ENCODE measurements around the gene A2M. TPM values are rescaled to one million over a fixed set of nuclear protein-coding genes. Genes with fewer than 3 reads are reported as not detected.
"Not testable (repeated sequence)": the region's sequence is repeated elsewhere in the genome, so short reads cannot be mapped to it uniquely, and the experiment has no call there.

The A2M gene
- total RNA-seq, 4 donors from 2014 or later = 66.2 to 136 (median 96.5) TPM

DNA sequence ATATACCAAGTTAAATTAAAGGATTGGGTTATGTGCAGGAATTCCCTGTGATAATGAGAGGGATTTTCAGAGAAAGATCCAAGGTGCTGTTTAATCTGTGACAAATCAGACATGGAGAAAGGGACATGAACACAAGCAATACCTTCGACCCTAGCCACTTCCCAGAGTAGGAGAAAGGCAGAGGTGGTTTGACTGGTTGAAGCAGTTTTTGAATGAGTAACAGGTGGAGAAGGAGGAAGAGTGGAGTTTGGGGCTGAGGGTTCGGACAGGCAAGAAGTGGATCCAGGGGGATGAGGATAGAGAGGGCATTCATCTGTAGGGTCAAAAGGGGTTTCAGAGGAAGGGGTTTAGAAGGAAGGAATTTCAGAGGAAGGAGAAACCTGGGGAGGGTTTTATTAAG is 27.4 kb upstream of the A2M start:
- Histone ChIP-seq H3K4me3 (no peak overlapping the region), H3K27ac (no peak overlapping the region)
- intact Hi-C loops (cut with DNase I; ENCODE audit: low total_unique reads) = no loop called here

DNA sequence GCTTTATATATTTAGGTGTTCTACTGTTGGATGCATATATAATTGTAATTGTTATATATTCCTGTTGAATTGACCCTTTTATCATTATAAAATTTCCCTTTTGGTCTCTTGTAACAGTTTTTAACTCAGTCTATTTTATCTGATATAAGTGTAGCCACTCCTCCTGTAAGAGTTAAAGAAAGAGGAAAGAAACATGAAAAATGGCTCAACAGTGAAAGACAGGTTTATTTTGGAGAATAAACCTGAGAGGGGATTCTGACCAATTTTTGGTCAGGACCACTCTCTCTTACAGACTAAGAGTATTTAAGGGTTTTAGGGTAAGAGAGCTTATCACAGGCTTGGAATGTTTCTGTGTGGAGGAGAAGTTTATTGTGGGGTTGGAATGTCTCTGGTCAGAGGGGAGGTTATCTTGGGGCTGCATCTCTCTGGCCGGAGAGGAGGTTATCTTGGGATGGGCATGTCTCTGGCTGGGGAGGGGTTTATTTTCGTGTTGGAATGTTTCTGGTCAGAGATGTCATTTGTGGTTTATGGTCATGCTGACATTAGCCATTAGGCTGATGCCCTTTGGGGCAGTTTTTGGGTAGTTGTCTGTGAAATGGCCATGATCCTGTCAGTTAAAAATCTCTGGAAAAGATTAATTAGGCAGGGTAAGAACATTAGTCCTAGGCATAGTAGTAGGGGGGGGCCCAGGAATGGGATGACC is 24.0 kb upstream of the A2M start:
- H3K4me3 ChIP-seq; intact Hi-C loops (cut with DNase I; ENCODE audit: low total_unique reads); in situ Hi-C loops (cut with MboI; ENCODE audit: low pct_ligation_motif_present in 1 of 4, low pct_unique_long_range_greater_than_20kb in 1 of 4, low sequenced_read_pairs in 3 of 4); H3K27ac ChIP-seq; DNase-seq; H3K9me3 ChIP-seq; H3K27me3 ChIP-seq; H3K36me3 ChIP-seq; H3K4me1 ChIP-seq: not testable (repeated sequence)
- WGBS, 2 donors (ENCODE audit: low coverage in 1 of 2) = 40 to 42% methylated on average over 1 to 2 of the region's 2 CpGs

More for the DNA sequence above, 27.4 kb upstream of the A2M start:
- in situ Hi-C loops (cut with MboI; ENCODE audit: low pct_ligation_motif_present in 1 of 4, low pct_unique_long_range_greater_than_20kb in 1 of 4, low sequenced_read_pairs in 3 of 4) = no loop called here
- H3K27me3 ChIP-seq = no peaks in the 10 kb centered on the region
- WGBS, 2 donors (ENCODE audit: low coverage in 1 of 2) = 55 to 59% methylated on average over 2 of the region's 2 CpGs
- no peak for DNase-seq
- no peaks in the 10 kb centered on the region for H3K36me3 ChIP-seq
- no peak for TF ChIP-seq POLR2AphosphoS5 (IDR thresholded peaks at IDR 0.05)
- TF ChIP-seq POLR2A (IDR thresholded peaks at IDR 0.05) = no peak
- TF ChIP-seq, protein P1, sequence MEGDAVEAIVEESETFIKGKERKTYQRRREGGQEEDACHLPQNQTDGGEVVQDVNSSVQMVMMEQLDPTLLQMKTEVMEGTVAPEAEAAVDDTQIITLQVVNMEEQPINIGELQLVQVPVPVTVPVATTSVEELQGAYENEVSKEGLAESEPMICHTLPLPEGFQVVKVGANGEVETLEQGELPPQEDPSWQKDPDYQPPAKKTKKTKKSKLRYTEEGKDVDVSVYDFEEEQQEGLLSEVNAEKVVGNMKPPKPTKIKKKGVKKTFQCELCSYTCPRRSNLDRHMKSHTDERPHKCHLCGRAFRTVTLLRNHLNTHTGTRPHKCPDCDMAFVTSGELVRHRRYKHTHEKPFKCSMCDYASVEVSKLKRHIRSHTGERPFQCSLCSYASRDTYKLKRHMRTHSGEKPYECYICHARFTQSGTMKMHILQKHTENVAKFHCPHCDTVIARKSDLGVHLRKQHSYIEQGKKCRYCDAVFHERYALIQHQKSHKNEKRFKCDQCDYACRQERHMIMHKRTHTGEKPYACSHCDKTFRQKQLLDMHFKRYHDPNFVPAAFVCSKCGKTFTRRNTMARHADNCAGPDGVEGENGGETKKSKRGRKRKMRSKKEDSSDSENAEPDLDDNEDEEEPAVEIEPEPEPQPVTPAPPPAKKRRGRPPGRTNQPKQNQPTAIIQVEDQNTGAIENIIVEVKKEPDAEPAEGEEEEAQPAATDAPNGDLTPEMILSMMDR (IDR thresholded peaks at IDR 0.05) = no peak
- no peak for TF ChIP-seq EP300 (IDR thresholded peaks at IDR 0.05; ENCODE audit: low read depth)
- H3K9me3 ChIP-seq = peaks cover 0 to 3% of the 10 kb centered on the region in 2 donors
- H3K4me1 ChIP-seq = no peaks in the 10 kb centered on the region

DNA sequence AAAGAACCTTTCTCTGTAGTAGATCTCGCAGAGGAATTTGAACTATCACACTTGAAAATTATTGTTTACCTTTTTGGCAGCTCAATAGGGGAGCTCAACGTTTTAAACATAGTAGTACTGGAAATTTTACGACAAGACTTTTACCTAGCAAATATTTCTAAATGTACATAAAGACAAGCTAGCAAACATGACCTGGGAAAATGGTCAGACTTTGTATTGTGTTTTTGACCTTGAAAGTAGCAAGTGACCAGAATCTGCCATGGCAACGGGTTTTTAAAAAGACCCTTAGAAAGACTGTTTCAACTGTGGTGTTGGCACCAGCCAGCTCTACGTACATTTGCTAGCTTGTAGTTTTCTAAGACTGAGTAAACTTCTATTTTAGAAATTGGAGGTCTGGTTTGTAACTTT is 20.2 kb upstream of the A2M start:
- WGBS, 2 donors (ENCODE audit: low coverage in 1 of 2) = 58 to 63% methylated on average over 4 to 5 of the region's 5 CpGs

DNA sequence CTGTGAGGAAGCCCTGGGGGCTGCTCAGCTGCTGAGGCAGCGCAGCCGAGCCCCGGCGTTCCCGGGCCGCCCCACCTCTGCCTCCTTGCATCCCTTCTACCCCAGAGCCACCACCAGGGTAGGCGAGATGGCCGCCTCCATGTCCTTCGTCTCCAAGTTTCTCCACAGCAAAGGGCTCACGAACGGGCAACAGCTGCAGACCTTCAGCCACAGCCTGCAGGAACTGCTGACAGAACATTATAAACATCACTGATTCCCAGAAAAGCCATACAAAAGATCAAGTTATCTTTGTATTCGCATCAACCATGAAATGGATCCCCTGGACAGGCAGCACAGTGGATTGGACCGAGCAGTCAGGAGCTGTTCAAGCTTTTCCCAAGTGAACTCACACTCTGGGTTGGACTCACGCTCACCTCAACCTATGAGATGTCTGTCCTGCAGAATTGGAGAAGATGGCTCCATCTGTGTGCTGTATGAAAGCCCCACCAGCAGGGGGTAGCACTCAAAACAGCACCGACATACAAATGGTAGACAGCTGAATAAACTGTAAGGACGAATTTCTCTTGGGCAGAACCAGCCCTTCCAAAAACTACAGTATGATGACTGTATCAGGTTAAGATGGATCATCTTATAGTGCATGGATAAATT is 19.4 kb upstream of the A2M start:
- H3K27ac ChIP-seq = peak overlapping the region; percentile 42 to 51 (median 46)
- TF ChIP-seq POLR2AphosphoS5 (IDR thresholded peaks at IDR 0.05) (no peak), EP300 (IDR thresholded peaks at IDR 0.05; ENCODE audit: low read depth) (no peak), POLR2A (IDR thresholded peaks at IDR 0.05) (no peak)
- TF ChIP-seq, protein P1 (IDR thresholded peaks at IDR 0.05) = no peak
- H3K4me1 ChIP-seq = no peaks in the 10 kb centered on the region
- intact Hi-C loops (cut with DNase I; ENCODE audit: low total_unique reads) = no loop called here
- H3K27me3 ChIP-seq = no peaks in the 10 kb centered on the region
- H3K9me3 ChIP-seq = no peaks in the 10 kb centered on the region
- 54 to 61% methylated on average over 7 to 16 of the region's 16 CpGs for WGBS, 2 donors (ENCODE audit: low coverage in 1 of 2)
- no peaks in the 10 kb centered on the region for H3K36me3 ChIP-seq
- DNase-seq = no peak
- H3K4me3 ChIP-seq = no peak overlapping the region
- in situ Hi-C loops (cut with MboI; ENCODE audit: low pct_ligation_motif_present in 1 of 4, low pct_unique_long_range_greater_than_20kb in 1 of 4, low sequenced_read_pairs in 3 of 4) = no loop called here

More for the DNA sequence above, 20.2 kb upstream of the A2M start:
- TF ChIP-seq POLR2AphosphoS5 (IDR thresholded peaks at IDR 0.05) (no peak), POLR2A (IDR thresholded peaks at IDR 0.05) (no peak), EP300 (IDR thresholded peaks at IDR 0.05; ENCODE audit: low read depth) (no peak)
- TF ChIP-seq, protein P1 (IDR thresholded peaks at IDR 0.05) = no peak
- in situ Hi-C loops (cut with MboI; ENCODE audit: low pct_ligation_motif_present in 1 of 4, low pct_unique_long_range_greater_than_20kb in 1 of 4, low sequenced_read_pairs in 3 of 4) = no loop called here
- no peak overlapping the region for H3K27ac ChIP-seq
- no peak overlapping the region for H3K4me3 ChIP-seq
- no peaks in the 10 kb centered on the region for H3K36me3 ChIP-seq
- no peaks in the 10 kb centered on the region for H3K4me1 ChIP-seq
- H3K27me3 ChIP-seq = no peaks in the 10 kb centered on the region
- intact Hi-C loops (cut with DNase I; ENCODE audit: low total_unique reads) = no loop called here
- no peaks in the 10 kb centered on the region for H3K9me3 ChIP-seq
- DNase-seq = no peak

All from transverse colon (tissue), 4 donors.